Activated T-cell treated with anti-CD3 and anti-CD28 coated beads, Interleukin-2, amount 50 U/mL, for 4 hours (primary cell): ENCODE data around the gene GEN1. TPM values are rescaled to one million over a fixed set of nuclear protein-coding genes. Genes with fewer than 3 reads are reported as not detected.

Experiments
- ATAC-seq, 2 donors: fragments of 200-7000 bp; cut with Tn5 transposase; one replicate each; pipeline ENCODE4 v1.10.0; 2021
- DNase-seq: peaks from one replicate; pipeline ENCODE4 v3.0.0-alpha.2; 2020
- H3K27me3 Mint-ChIP-seq: one replicate; pipeline ENCODE4 v1.8.0; 2021; ENCODE audit warnings: low read depth, mixed read lengths
- H3K36me3 Mint-ChIP-seq: one replicate; pipeline ENCODE4 v1.8.0; 2022; ENCODE audit warnings: mixed read lengths; ENCODE audit not compliant: insufficient read depth
- H3K4me1 Mint-ChIP-seq: one replicate; pipeline ENCODE4 v1.8.0; 2021; ENCODE audit warnings: low read depth, mixed read lengths
- H3K4me3 Mint-ChIP-seq: one replicate; pipeline ENCODE4 v1.8.0; 2021; ENCODE audit warnings: mild to moderate bottlenecking, moderate library complexity, mixed read lengths
- H3K9me3 Mint-ChIP-seq: one replicate; pipeline ENCODE4 v1.8.0; 2021; ENCODE audit warnings: mixed read lengths
- total RNA-seq, 3 donors: library from RNA; stranded (reverse); gene quantifications; one replicate each; pipeline ENCODE4 v1.2.1, GENCODE V29; 2021

The GEN1 gene
- total RNA-seq, 3 donors from 2014 or later = 14.1 to 24.2 (median 21.6) TPM

- H3K4me1 Mint-ChIP-seq = no peaks in the 10 kb centered on the region
- ATAC-seq = no peak
- peaks cover 8% of the 10 kb centered on the region for H3K27me3 Mint-ChIP-seq
- H3K4me3 Mint-ChIP-seq = no peak overlapping the region
- no peaks in the 10 kb centered on the region for H3K9me3 Mint-ChIP-seq
- no peak for DNase-seq
- H3K36me3 Mint-ChIP-seq = no peaks in the 10 kb centered on the region
These were observed 45.6 kb downstream of the GEN1 start for GRCh38 chr2:17799301-17800120.

DNA sequence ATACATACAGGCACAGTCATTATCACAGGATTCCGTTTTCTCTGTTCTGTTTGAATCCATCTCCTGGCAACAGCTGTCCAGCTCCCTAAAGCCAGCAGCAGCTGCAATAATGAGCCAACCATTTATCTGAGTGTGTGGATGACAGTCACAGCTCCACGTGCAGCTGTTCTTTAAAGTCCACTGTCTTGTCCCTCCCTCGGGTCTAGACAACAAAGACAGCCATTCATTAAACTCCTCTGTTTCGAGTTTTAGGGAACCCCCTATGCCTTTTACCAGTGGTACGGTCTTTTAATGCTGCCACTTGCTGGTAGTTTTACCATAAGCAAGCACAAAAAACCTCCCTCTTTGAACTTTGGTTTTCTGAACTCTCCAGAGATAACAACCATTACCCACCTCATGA lies 46.3 kb downstream of the GEN1 start:
- no peaks in the 10 kb centered on the region for H3K36me3 Mint-ChIP-seq
- no peak for ATAC-seq
- H3K4me1 Mint-ChIP-seq = no peaks in the 10 kb centered on the region
- H3K27me3 Mint-ChIP-seq = peaks cover 6% of the 10 kb centered on the region
- no peak for DNase-seq
- H3K4me3 Mint-ChIP-seq = no peak overlapping the region
- H3K9me3 Mint-ChIP-seq = no peaks in the 10 kb centered on the region

DNA sequence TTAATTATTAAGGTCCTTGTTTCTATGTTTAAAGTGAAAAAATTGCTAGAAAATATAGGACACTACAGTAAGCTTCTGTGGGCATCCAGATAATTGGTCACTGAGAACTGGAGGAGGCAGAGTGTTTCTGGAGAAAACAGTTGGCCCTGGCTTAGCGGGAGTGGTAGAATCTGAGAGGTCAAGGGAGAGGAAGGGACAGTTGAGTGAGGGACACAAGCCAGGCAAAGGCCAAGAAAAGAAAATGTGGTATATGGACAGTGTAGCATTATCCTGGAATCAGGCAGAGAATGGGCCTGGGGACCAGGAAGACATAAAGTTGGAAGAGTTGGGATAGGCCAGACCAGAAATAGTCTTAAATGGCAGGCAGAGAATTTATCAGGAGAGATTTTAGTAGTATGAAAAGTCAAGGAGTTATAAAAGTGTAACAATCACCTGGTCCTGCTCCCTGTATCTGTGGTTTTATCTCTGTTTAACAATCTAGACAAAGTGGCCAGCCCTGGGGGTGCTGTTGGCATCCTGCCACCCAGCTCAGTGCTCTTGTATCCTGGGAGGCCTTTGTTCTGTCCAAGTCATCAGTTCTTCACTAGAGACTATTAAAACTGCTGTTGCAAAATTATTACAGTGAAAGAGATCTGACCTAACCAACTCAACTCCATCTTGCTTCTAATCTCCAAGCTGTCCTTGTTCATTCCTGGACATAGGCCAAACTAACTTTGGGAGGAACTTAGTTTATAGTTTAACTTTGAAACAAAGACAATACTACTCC lies 46.9 kb downstream of the GEN1 start:
- Mint-ChIP-seq H3K4me1 (no peaks in the 10 kb centered on the region), H3K9me3 (no peaks in the 10 kb centered on the region), H3K36me3 (no peaks in the 10 kb centered on the region), H3K4me3 (no peak overlapping the region), H3K27me3 (peaks cover 2% of the 10 kb centered on the region)
- DNase-seq = no peak
- ATAC-seq = no peak

GRCh38 chr2:17803497-17803896 lies 49.6 kb downstream of the GEN1 start:
- Mint-ChIP-seq H3K4me3 (no peak overlapping the region), H3K27me3 (no peaks in the 10 kb centered on the region), H3K36me3 (no peaks in the 10 kb centered on the region), H3K9me3 (no peaks in the 10 kb centered on the region), H3K4me1 (no peaks in the 10 kb centered on the region)
- ATAC-seq (no peak), DNase-seq (no peak)

GRCh38 chr2:17804358-17804757 lies 50.4 kb downstream of the GEN1 start:
- H3K4me1 Mint-ChIP-seq = no peaks in the 10 kb centered on the region
- no peak for ATAC-seq
- no peaks in the 10 kb centered on the region for H3K36me3 Mint-ChIP-seq
- no peak overlapping the region for H3K4me3 Mint-ChIP-seq
- no peak for DNase-seq
- no peaks in the 10 kb centered on the region for H3K9me3 Mint-ChIP-seq
- H3K27me3 Mint-ChIP-seq = peaks cover 1% of the 10 kb centered on the region

DNA sequence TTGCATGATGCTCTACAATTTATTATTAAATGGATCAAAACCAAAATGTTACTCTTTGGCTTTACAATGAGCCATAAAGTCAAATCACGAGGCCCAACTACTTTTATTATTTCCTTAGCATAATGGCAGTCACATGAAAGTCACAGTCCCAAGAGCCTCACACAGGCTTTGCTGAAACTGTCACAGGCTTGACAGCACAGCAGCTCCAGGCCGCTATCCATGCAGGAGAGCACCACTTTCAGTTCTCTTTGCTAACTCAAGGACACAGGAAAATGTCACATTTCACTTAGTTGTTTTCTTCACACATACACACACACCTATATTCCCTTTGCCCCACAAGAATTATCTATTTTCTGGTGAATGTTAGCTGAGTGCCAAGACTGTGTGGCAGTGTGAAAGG lies 51.2 kb downstream of the GEN1 start:
- Mint-ChIP-seq H3K27me3 (peaks cover 4% of the 10 kb centered on the region), H3K36me3 (no peaks in the 10 kb centered on the region), H3K4me3 (no peak overlapping the region), H3K9me3 (no peaks in the 10 kb centered on the region), H3K4me1 (no peaks in the 10 kb centered on the region)
- ATAC-seq = no peak
- DNase-seq = no peak

DNA sequence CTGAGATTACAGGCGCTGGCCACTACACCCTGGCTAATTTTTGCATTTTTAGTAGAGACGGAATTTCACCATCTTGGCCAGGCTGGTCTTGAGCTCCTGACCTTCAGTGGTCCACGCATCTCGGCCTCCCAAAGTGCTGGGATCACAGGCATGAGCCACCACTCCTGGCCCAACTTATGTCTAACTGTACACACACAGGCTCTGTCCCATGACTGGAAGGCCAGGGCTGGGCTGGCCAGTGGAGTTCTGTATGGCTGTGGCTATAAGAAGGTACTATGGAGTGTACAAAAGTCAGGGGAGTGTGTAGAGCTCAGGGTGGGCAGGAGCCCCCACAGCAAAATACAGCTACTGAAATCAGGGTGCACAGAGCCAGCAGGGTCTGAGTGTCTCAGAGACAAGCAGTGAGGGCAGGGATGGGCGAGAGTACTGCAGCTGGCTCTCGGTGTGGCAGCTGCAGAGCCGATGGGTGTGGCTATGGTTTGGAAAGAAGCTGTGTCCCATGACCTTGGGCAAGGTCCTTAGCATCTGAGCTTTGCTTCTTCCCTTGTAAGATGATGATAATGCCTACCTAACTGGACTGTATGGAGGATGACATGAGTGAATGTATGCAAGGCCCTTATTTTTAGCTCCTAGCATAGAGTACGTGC lies 51.9 kb downstream of the GEN1 start:
- Mint-ChIP-seq H3K4me3 (no peak overlapping the region), H3K4me1 (no peaks in the 10 kb centered on the region), H3K9me3 (no peaks in the 10 kb centered on the region), H3K36me3 (no peaks in the 10 kb centered on the region), H3K27me3 (peaks cover 4% of the 10 kb centered on the region)
- ATAC-seq (no peak), DNase-seq (no peak)

DNA sequence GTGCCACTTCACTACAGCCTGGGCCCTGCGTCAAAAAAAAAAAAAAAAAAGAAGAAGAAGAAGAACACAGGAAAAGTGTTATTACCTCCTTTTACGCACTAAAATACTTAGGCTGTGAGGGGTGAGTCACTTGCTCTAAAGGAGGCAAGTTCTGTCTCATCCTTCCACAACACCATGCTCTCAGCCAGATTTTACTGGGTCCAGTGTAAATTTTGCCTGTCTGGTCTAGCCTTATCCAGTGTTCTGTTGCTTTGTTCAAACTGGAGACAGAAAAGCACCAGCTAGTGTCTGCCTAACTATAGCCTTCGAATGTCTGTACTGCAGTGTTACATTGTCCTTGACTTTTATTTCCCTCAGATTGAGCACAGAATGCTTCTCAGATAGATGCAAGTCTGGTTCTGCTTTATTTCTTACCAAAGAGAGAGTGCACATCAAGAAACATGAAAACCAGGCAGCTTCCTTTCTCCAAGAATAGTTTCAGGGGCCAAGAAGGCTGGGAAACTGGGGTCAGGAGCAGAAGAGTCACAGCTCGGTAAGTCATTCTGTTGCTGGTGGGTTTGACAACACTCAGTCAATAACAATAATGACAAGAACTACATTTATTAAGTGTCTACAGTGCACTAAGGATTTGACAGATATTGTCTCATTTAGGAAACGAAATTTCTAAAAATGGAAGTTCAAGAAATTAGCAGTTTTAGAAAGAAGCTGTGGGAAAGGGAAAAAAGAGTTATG lies 59.2 kb downstream of the GEN1 start:
- DNase-seq (no peak), ATAC-seq (no peak)
- Mint-ChIP-seq H3K27me3 (peaks cover 9% of the 10 kb centered on the region), H3K4me3 (no peak overlapping the region), H3K9me3 (no peaks in the 10 kb centered on the region), H3K4me1 (no peaks in the 10 kb centered on the region), H3K36me3 (no peaks in the 10 kb centered on the region)

DNA sequence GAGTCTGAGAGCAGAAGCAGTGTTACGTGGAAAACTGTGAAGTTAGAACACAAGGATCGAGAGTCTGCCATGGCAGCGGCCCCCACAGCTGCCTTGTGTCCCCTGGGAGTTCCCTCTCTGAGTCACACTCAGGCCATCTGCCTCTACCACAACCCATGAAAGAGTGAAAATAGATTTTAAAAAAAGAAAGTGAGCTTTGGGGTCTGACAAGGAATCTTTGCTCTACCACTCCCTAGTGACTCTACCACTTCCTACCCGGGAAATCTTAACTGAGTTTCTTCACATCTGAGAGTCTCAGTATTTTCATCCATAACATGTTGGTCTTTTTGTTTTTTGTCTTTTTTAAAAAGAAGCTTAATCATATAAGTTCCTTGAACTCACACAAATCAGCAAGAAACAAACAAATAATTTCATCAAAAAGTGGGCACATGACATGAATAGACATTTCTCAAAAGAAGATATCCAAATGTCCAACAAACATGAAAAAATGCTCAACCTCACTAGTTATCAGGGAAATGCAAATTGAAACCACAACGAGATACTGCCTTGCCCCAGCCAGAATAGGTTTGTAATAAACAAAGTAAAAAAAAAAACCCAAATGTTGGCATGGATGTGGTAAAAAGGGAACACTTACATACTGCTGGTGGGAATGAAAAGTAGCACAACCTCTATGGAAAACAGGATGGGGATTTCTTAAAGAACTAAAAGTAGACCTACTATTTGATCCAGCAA lies 60.0 kb downstream of the GEN1 start:
- Mint-ChIP-seq H3K4me3 (no peak overlapping the region), H3K4me1 (no peaks in the 10 kb centered on the region), H3K36me3 (no peaks in the 10 kb centered on the region), H3K27me3 (peaks cover 9% of the 10 kb centered on the region), H3K9me3 (no peaks in the 10 kb centered on the region)
- ATAC-seq (no peak), DNase-seq (no peak)

GRCh38 chr2:17814601-17815000 lies 60.7 kb downstream of the GEN1 start:
- H3K27me3 Mint-ChIP-seq = peaks cover 5% of the 10 kb centered on the region
- ATAC-seq (no peak), DNase-seq (no peak)
- no peaks in the 10 kb centered on the region for H3K36me3 Mint-ChIP-seq
- no peaks in the 10 kb centered on the region for H3K4me1 Mint-ChIP-seq
- H3K9me3 Mint-ChIP-seq = no peaks in the 10 kb centered on the region
- no peak overlapping the region for H3K4me3 Mint-ChIP-seq

GRCh38 chr2:17815468-17816184 lies 61.7 kb downstream of the GEN1 start:
- Mint-ChIP-seq H3K27me3 (peaks cover 5% of the 10 kb centered on the region), H3K4me3 (no peak overlapping the region), H3K4me1 (no peaks in the 10 kb centered on the region), H3K9me3 (no peaks in the 10 kb centered on the region), H3K36me3 (no peaks in the 10 kb centered on the region)
- no peak for ATAC-seq
- DNase-seq = no peak

- H3K4me3 Mint-ChIP-seq = no peak within 1 kb of the TSS
- no peak for DNase-seq
- no peak for ATAC-seq
- peaks cover under 1% of the 10 kb centered on the region for H3K4me1 Mint-ChIP-seq
- H3K27me3 Mint-ChIP-seq = peaks cover 5% of the 10 kb centered on the region
- H3K9me3 Mint-ChIP-seq = no peaks in the 10 kb centered on the region
- no peaks in the 10 kb centered on the region for H3K36me3 Mint-ChIP-seq
These were observed 62.7 kb downstream of the GEN1 start, which contains the start of gene MSGN1 for GRCh38 chr2:17816396-17817245. MSGN1 (plus strand) TSS chr2:17816460; CDS start chr2:17816519, 59 bp downstream.
